ENCODE data around the gene ABTB1. TPM values are rescaled to one million over a fixed set of nuclear protein-coding genes. Genes with fewer than 3 reads are reported as not detected.
A peak's percentile ranks its signal among the peaks of the same experiment; 100 is the strongest.

Gene ABTB1
- total RNA-seq, 1 experiment from 2014 or later = 3.6 TPM

DNA sequence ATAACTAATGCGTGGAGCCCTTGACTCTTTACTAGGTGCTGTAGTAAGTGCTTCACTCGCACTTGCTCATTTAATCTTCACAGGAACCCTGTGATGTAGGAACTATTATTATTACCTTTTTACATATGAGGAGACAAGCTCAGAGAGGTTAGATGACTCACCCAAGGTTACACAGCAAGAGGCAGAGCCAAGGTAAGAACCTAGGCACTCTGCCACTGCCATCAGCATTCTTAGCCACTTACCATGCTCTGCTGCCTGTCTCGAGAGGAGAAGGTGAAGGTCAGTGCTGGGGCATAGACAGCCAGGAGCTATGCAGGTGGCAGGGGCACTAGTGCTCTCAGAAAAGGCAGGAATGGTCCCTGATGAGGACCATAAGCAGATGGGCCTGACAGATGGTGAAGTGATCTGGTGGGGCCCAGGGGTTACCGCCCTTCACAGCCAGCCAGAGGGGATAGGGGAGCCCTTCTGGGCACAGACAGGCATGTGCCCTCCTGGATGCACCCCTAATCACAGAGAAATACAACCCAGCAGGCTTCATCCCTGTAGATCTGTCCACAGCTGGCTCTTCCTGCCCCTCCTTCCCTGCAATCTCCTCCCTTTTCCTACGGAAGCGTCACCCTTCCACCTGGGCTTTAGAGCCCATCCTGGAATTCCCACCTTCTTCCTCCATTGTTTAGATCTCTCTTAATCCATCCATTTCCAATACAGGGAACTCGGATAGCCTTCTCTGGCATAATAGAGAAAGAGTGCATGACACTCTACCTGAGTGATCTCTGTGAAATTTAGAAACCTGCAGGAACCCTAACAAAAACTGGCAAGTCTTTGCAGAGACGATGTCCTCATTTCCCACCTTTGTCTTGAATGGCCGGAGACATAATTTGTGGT is 26.9 kb downstream of the ABTB1 start:
- Histone ChIP-seq H3F3A (ENCODE audit: low read length, unreplicated experiment) (no peaks in the 10 kb centered on the region), H3K27me3 (ENCODE audit: low read length) (no peaks in the 10 kb centered on the region), H3K36me3 (ENCODE audit: low read depth, low read length) (no peaks in the 10 kb centered on the region), H3K27ac (ENCODE audit: low read length) (peak overlapping the region; percentile 72; the same call in 1 of the 2 replicates), H2AFZ (ENCODE audit: low read length) (no peak overlapping the region), H3K9me3 (ENCODE audit: low read length) (no peaks in the 10 kb centered on the region), H3K4me2 (ENCODE audit: low read length) (no peak overlapping the region), H3K9ac (ENCODE audit: low read length) (no peak overlapping the region), H3K9me2 (replicated peaks; ENCODE audit: low read length) (no peaks in the 10 kb centered on the region), H3K79me2 (ENCODE audit: low read length) (no peaks in the 10 kb centered on the region), H4K20me1 (ENCODE audit: low read length) (no peaks in the 10 kb centered on the region), H3K4me3 (ENCODE audit: low read length) (no peak overlapping the region), H3K4me1 (ENCODE audit: insufficient read depth, low read length) (peaks cover 35% of the 10 kb centered on the region)
- no peak; the same call in 1 of the 2 replicates for ATAC-seq
- ChIA-PET POLR2A (ENCODE audit: unreplicated experiment) (no interaction called here), CTCF (interaction anchor here (0.7 kb wide), 1 partner anchor 71 kb away, joined by 4 read pairs; the partner anchor contains the start of gene PODXL2)
- BruUV-seq (replicated peaks) = no TSS peak
- no peak for TF ChIP-seq CTCF (conservative IDR thresholded peaks at IDR 0.05; ENCODE audit: low read depth, low read length)
- TF ChIP-seq EZH2phosphoT487 (IDR thresholded peaks at IDR 0.05; ENCODE audit: borderline replicate concordance, low read length) = no peak
- no peak for TF ChIP-seq EZH2 (IDR thresholded peaks at IDR 0.05; ENCODE audit: low read length, unreplicated experiment)
- peak; percentile 30 for DNase-seq
- intact Hi-C loops (cut with micrococcal nuclease) = loop anchor here (5.0 to 10.0 kb wide), 2 partner anchors 105 to 263 kb away; partner anchors contain the start of genes MCM2 and TPRA1

DNA sequence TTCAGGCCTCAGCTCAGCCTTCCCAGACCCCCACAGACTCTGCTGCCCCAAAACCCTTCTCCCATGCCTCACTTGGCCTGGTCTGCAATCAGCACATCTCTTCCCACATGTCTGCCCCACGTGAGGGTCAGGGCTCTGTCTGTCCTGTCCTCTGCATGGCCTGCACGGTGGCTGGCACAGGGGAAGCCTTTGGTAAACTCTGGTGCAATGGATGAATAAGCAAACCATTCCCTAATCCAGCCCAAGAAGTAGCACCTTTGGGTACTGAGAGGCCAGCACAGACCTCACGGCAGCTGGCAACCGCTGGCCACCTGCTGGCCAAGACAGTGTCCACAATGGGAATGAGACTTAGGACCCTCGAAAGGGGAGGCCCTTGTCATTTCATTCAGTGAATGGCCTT is 27.7 kb downstream of the ABTB1 start:
- Histone ChIP-seq H2AFZ (ENCODE audit: low read length) (no peak overlapping the region), H3K4me1 (ENCODE audit: insufficient read depth, low read length) (peaks cover 35% of the 10 kb centered on the region), H3F3A (ENCODE audit: low read length, unreplicated experiment) (no peaks in the 10 kb centered on the region), H3K4me2 (ENCODE audit: low read length) (no peak overlapping the region), H4K20me1 (ENCODE audit: low read length) (no peaks in the 10 kb centered on the region), H3K27ac (ENCODE audit: low read length) (no peak overlapping the region), H3K9me3 (ENCODE audit: low read length) (no peaks in the 10 kb centered on the region), H3K79me2 (ENCODE audit: low read length) (no peaks in the 10 kb centered on the region), H3K9ac (ENCODE audit: low read length) (no peak overlapping the region), H3K9me2 (replicated peaks; ENCODE audit: low read length) (no peaks in the 10 kb centered on the region), H3K36me3 (ENCODE audit: low read depth, low read length) (no peaks in the 10 kb centered on the region), H3K4me3 (ENCODE audit: low read length) (no peak overlapping the region), H3K27me3 (ENCODE audit: low read length) (no peaks in the 10 kb centered on the region)
- ChIA-PET POLR2A (ENCODE audit: unreplicated experiment) (no interaction called here), CTCF (no interaction called here)
- no TSS peak for BruUV-seq (replicated peaks)
- intact Hi-C loops (cut with micrococcal nuclease) = no loop called here
- DNase-seq (no peak), ATAC-seq (no peak)
- no peak for TF ChIP-seq EZH2 (IDR thresholded peaks at IDR 0.05; ENCODE audit: low read length, unreplicated experiment)
- no peak for TF ChIP-seq CTCF (conservative IDR thresholded peaks at IDR 0.05; ENCODE audit: low read depth, low read length)
- TF ChIP-seq EZH2phosphoT487 (IDR thresholded peaks at IDR 0.05; ENCODE audit: borderline replicate concordance, low read length) = no peak
